Transverse colon (tissue), 4 donors: Measurements from ENCODE around the gene RBM10. TPM values are rescaled to one million over a fixed set of nuclear protein-coding genes. Genes with fewer than 3 reads are reported as not detected.

Source experiments
- DNase-seq: peaks from one replicate; pipeline ENCODE4 v3.0.0-alpha.2; 2019
- H3K27ac ChIP-seq, 4 donors: fragments of 200-600 bp; sonication (generic); 2 replicates each; pipeline ENCODE4 v1.5.1; 2016 to 2018; ENCODE audit warnings: inconsistent platforms in 4 of 4
- H3K27me3 ChIP-seq: fragments of 200-600 bp; sonication (generic); 2 replicates; pipeline ENCODE4 v1.5.1; 2017; ENCODE audit warnings: inconsistent platforms
- H3K36me3 ChIP-seq, 4 donors: fragments of 200-600 bp; sonication (generic); 2 replicates each; pipeline ENCODE4 v1.5.1; 2017 to 2019; ENCODE audit warnings: inconsistent platforms in 4 of 4
- H3K4me1 ChIP-seq, 4 donors: fragments of 200-600 bp; sonication (generic); 2 replicates each; pipeline ENCODE4 v1.5.1; 2017 to 2020; ENCODE audit warnings: inconsistent platforms in 4 of 4
- H3K4me3 ChIP-seq, 4 donors: fragments of 200-600 bp; sonication (generic); 1 replicate in 1 of 4; 2 replicates in 3 of 4; pipeline versions ENCODE4 v1.5.1 to v1.6.1; 2017 to 2019; ENCODE audit warnings: inconsistent platforms in 4 of 4
- H3K9me3 ChIP-seq, 2 donors: fragments of 200-600 bp; sonication (generic); 2 replicates each; pipeline ENCODE4 v1.5.1; 2017 to 2019; ENCODE audit warnings: inconsistent platforms in 2 of 2
- CTCF ChIP-seq, 5 experiments: fragments of 200-600 bp in 3 of 5; fragments of 450-650 bp in 2 of 5; sonication (generic) in 3 of 5; IDR thresholded peaks; 1 replicate in 2 of 5; 2 replicates in 3 of 5; pipeline ENCODE4 v1.5.1; 2016 to 2017; ENCODE audit warnings: antibody characterized with exemption in 5 of 5, inconsistent platforms in 3 of 5, mild to moderate bottlenecking in 2 of 5, moderate library complexity in 1 of 5
- EP300 ChIP-seq: sonication (generic); formaldehyde crosslinking; IDR thresholded peaks from one replicate; pipeline ENCODE4 v1.6.1; 2017; ENCODE audit warnings: antibody characterized with exemption, low read depth
- POLR2A ChIP-seq: fragments of 450-650 bp; IDR thresholded peaks from one replicate; pipeline ENCODE4 v1.6.1; 2016; ENCODE audit warnings: antibody characterized with exemption, mild to moderate bottlenecking, moderate library complexity
- POLR2AphosphoS5 ChIP-seq, 3 donors: sonication (generic); formaldehyde crosslinking; IDR thresholded peaks; one replicate each; pipeline ENCODE4 v1.6.1; 2016; ENCODE audit warnings: antibody characterized with exemption in 3 of 3
- WGBS, 2 donors: methylation state at CpG; one replicate each; pipeline ENCODE4 v1.1.5; 2018; ENCODE audit warnings: low coverage in 1 of 2; 5-methylcytosine and 5-hydroxymethylcytosine counted together
- in situ Hi-C, 4 donors: fragments of 200-750 bp; cut with MboI; loops; one replicate each; pipeline versions ENCODE4 v1.15.0 to v1.15.1; 2017; ENCODE audit warnings: low sequenced_read_pairs in 3 of 4, low pct_ligation_motif_present in 1 of 4, low pct_unique_long_range_greater_than_20kb in 1 of 4
- intact Hi-C: fragments of 100-400 bp; cut with DNase I; formaldehyde crosslinking; loops from one replicate; pipeline ENCODE4 v1.15.1; 2023; ENCODE audit warnings: low total_unique reads
- total RNA-seq, 4 donors: library from RNA; depleted of rRNA; stranded (reverse); fragments of >200 nt; gene quantifications; one replicate each; pipeline ENCODE4 v1.1.0, GENCODE V29; 2016

The RBM10 gene
- total RNA-seq, 4 donors from 2014 or later: 28.6 to 70.8 (median 31.5) TPM

- 67 to 73% methylated on average over 1 to 19 of the region's 19 CpGs for WGBS, 2 donors
- Histone ChIP-seq H3K4me1 (peaks cover 5 to 23% (median 9%) of the 10 kb centered on the region in 4 donors), H3K4me3 (no peak overlapping the region), H3K9me3 (no peaks in the 10 kb centered on the region), H3K27me3 (no peaks in the 10 kb centered on the region), H3K27ac (no peak overlapping the region), H3K36me3 (no peaks in the 10 kb centered on the region)
- intact Hi-C loops: no loop called here
- no peak for TF ChIP-seq POLR2A
- in situ Hi-C loops: loop anchor here (10.0 to 25.0 kb wide), 4 partner anchors 195 to 335 kb away; no protein-coding TSS in a partner anchor
- DNase-seq: no peak
Observed at GRCh38 chrX:47189906-47190305, 44.9 kb downstream of the RBM10 start.

GRCh38 chrX:47190445-47191269 lies 45.6 kb downstream of the RBM10 start:
- in situ Hi-C loops: loop anchor here (10.0 to 25.0 kb wide), 4 partner anchors 194 to 334 kb away; no protein-coding TSS in a partner anchor
- Histone ChIP-seq H3K36me3 (no peaks in the 10 kb centered on the region), H3K27me3 (no peaks in the 10 kb centered on the region), H3K4me1 (peaks cover 8 to 30% (median 16%) of the 10 kb centered on the region in 4 donors), H3K4me3 (peak overlapping the region; percentile 17 to 61 (median 47)), H3K27ac (peak overlapping the region; percentile 71 to 78 (median 76)), H3K9me3 (no peaks in the 10 kb centered on the region)
- intact Hi-C loops: no loop called here
- 34% methylated on average over 39 of the region's 40 CpGs; no CpG with 5 or more reads in 1 of the 2 donors for WGBS, 2 donors
- DNase-seq: peak; percentile 87
- TF ChIP-seq POLR2AphosphoS5 (IDR thresholded peaks at IDR 0.05) (peak; percentile 77 to 86 (median 80)), POLR2A (peak; percentile 48), EP300 (no peak), CTCF (IDR thresholded peaks at IDR 0.05) (no peak)

GRCh38 chrX:47191331-47191730 lies 46.3 kb downstream of the RBM10 start:
- in situ Hi-C loops: loop anchor here (10.0 to 25.0 kb wide), 4 partner anchors 193 to 333 kb away; no protein-coding TSS in a partner anchor
- Histone ChIP-seq H3K4me3 (peak overlapping the region in 3 of 4 donors; percentile 41 to 61 (median 53)), H3K36me3 (no peaks in the 10 kb centered on the region), H3K4me1 (peaks cover 15 to 37% (median 23%) of the 10 kb centered on the region in 4 donors), H3K9me3 (no peaks in the 10 kb centered on the region), H3K27ac (peak overlapping the region; percentile 71 to 78 (median 76)), H3K27me3 (no peaks in the 10 kb centered on the region)
- no peak for TF ChIP-seq EP300
- TF ChIP-seq POLR2A: no peak
- no peak for TF ChIP-seq POLR2AphosphoS5 (IDR thresholded peaks at IDR 0.05)
- TF ChIP-seq CTCF (IDR thresholded peaks at IDR 0.05): no peak
- 40% methylated on average over 26 of the region's 26 CpGs; no CpG with 5 or more reads in 1 of the 2 donors for WGBS, 2 donors
- intact Hi-C loops: no loop called here
- peak; percentile 51 for DNase-seq

- no peak for DNase-seq
- peaks cover 20 to 43% (median 28%) of the 10 kb centered on the region in 4 donors for H3K4me1 ChIP-seq
- intact Hi-C loops (loop anchor here (2.0 kb wide), 1 partner anchor 193 kb away; no protein-coding TSS in a partner anchor), in situ Hi-C loops (loop anchor here (10.0 to 25.0 kb wide), 4 partner anchors 193 to 333 kb away; no protein-coding TSS in a partner anchor)
- H3K27ac ChIP-seq: peak overlapping the region in 2 of 4 donors; percentile 76 to 78
- no peaks in the 10 kb centered on the region for H3K9me3 ChIP-seq
- peak overlapping the region in 2 of 4 donors; percentile 41 to 61 for H3K4me3 ChIP-seq
- TF ChIP-seq POLR2AphosphoS5 (IDR thresholded peaks at IDR 0.05): no peak
- TF ChIP-seq POLR2A: no peak
- no peak for TF ChIP-seq EP300
- no peak for TF ChIP-seq CTCF (IDR thresholded peaks at IDR 0.05)
- 27 to 65% methylated on average over 3 to 16 of the region's 16 CpGs for WGBS, 2 donors
- no peaks in the 10 kb centered on the region for H3K36me3 ChIP-seq
- no peaks in the 10 kb centered on the region for H3K27me3 ChIP-seq
Observed at GRCh38 chrX:47191806-47192401, 46.9 kb downstream of the RBM10 start.
